GM12878 (cell line): Measurements from ENCODE around the gene C16orf95.

Experiments
- CHD4 ChIP-seq: fragments of 200-600 bp; sonication (generic); IDR thresholded peaks from 2 replicates; pipeline ENCODE4 v1.6.1; 2016; ENCODE audit warnings: mild to moderate bottlenecking
- EZH2 ChIP-seq: IDR thresholded peaks from 2 replicates; pipeline ENCODE4 v1.6.1; 2012; ENCODE audit warnings: low read depth, mild to moderate bottlenecking, control low read depth, inconsistent platforms, low read length, borderline replicate concordance; ENCODE audit not compliant: control insufficient read depth
- RAD21 ChIP-seq: IDR thresholded peaks from 2 replicates; pipeline ENCODE4 v1.6.1; 2011; ENCODE audit warnings: mild to moderate bottlenecking, low read depth, low read length, moderate library complexity; ENCODE audit not compliant: insufficient read depth
- SREBF1 ChIP-seq: IDR thresholded peaks from 2 replicates; pipeline ENCODE4 v1.6.1; 2012; ENCODE audit warnings: mild to moderate bottlenecking, low read length
- SREBF2 ChIP-seq: IDR thresholded peaks from 2 replicates; pipeline ENCODE4 v1.6.1; 2012; ENCODE audit warnings: mild to moderate bottlenecking, low read length
- ZSCAN29 ChIP-seq: fragments of 450-650 bp; IDR thresholded peaks from 2 replicates; pipeline ENCODE4 v1.6.1; 2017; ENCODE audit warnings: mild to moderate bottlenecking, moderate library complexity
- TF ChIP-seq, protein P1 (sequence below): fragments of 150-350 bp; IDR thresholded peaks from 2 replicates; pipeline ENCODE4 v1.6.1; 2014; ENCODE audit warnings: mild to moderate bottlenecking, low read depth, low read length
- TF ChIP-seq, protein P2 (sequence below), 3 experiments: IDR thresholded peaks in 2 of 3; conservative IDR thresholded peaks in 1 of 3; 2 replicates each; pipeline ENCODE4 v1.5.1; 2011; ENCODE audit warnings: low read depth in 3 of 3, low read length in 3 of 3, mild to moderate bottlenecking in 3 of 3, control low read depth in 2 of 3, moderate library complexity in 2 of 3, inconsistent platforms in 1 of 3, mixed read lengths in 1 of 3; ENCODE audit not compliant: control insufficient read depth in 2 of 3, insufficient read depth in 1 of 3; ENCODE audit errors: extremely low read depth in 1 of 3
- TF ChIP-seq, protein P3 (sequence below): fragments of 450-650 bp; IDR thresholded peaks from 2 replicates; pipeline ENCODE4 v1.6.1; 2017; ENCODE audit warnings: mild to moderate bottlenecking

DNA sequence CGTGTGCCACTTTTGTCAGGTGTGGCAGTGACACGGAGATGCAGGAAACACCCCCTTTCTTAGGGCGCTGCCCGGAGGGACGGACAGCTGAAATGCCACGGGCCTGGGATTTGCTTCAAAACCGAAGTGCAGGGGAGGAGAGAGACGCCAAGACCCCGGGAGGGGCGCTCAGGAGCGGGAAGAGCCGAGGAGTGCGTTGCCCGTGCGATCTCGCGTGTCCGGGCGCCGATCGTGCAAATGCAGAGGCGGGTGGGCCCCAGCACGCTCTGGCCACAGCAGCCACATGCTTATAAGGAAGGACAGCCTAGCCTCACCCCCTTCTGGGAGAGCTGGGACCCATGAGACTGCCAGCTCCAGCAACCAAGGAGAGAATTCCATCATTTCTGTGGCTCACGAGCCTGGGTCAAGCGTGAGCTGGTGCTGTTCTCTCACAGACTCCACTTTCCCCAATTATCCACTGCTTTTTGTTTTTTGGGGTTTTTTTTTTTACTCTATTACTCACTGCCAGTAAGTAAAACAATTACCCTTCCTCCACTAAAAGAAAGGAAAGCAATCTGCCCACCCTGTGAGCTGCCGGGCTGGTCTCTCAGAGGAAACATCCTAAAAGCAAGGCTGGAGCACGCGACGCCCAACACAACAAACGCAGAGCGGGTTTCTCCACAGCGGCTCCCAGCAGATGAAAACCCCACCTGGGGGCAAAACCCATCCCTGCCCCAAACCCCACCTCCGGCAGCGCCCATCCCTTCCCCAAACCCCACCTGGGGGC lies 27.2 kb upstream of the C16orf95 start:
- TF ChIP-seq, protein P1, sequence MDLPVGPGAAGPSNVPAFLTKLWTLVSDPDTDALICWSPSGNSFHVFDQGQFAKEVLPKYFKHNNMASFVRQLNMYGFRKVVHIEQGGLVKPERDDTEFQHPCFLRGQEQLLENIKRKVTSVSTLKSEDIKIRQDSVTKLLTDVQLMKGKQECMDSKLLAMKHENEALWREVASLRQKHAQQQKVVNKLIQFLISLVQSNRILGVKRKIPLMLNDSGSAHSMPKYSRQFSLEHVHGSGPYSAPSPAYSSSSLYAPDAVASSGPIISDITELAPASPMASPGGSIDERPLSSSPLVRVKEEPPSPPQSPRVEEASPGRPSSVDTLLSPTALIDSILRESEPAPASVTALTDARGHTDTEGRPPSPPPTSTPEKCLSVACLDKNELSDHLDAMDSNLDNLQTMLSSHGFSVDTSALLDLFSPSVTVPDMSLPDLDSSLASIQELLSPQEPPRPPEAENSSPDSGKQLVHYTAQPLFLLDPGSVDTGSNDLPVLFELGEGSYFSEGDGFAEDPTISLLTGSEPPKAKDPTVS: no peak
- TF ChIP-seq CHD4: no peak
- TF ChIP-seq, protein P2, sequence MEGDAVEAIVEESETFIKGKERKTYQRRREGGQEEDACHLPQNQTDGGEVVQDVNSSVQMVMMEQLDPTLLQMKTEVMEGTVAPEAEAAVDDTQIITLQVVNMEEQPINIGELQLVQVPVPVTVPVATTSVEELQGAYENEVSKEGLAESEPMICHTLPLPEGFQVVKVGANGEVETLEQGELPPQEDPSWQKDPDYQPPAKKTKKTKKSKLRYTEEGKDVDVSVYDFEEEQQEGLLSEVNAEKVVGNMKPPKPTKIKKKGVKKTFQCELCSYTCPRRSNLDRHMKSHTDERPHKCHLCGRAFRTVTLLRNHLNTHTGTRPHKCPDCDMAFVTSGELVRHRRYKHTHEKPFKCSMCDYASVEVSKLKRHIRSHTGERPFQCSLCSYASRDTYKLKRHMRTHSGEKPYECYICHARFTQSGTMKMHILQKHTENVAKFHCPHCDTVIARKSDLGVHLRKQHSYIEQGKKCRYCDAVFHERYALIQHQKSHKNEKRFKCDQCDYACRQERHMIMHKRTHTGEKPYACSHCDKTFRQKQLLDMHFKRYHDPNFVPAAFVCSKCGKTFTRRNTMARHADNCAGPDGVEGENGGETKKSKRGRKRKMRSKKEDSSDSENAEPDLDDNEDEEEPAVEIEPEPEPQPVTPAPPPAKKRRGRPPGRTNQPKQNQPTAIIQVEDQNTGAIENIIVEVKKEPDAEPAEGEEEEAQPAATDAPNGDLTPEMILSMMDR (IDR thresholded peaks at IDR 0.05 in 2 of 3, conservative IDR thresholded peaks at IDR 0.05 in 1 of 3; ENCODE audit: control insufficient read depth in 2 of 3, extremely low read depth in 1 of 3, insufficient read depth in 1 of 3, low read depth in 3 of 3, low read length in 3 of 3): no peak
- no peak for TF ChIP-seq ZSCAN29
- no peak for TF ChIP-seq EZH2
- TF ChIP-seq, protein P3, sequence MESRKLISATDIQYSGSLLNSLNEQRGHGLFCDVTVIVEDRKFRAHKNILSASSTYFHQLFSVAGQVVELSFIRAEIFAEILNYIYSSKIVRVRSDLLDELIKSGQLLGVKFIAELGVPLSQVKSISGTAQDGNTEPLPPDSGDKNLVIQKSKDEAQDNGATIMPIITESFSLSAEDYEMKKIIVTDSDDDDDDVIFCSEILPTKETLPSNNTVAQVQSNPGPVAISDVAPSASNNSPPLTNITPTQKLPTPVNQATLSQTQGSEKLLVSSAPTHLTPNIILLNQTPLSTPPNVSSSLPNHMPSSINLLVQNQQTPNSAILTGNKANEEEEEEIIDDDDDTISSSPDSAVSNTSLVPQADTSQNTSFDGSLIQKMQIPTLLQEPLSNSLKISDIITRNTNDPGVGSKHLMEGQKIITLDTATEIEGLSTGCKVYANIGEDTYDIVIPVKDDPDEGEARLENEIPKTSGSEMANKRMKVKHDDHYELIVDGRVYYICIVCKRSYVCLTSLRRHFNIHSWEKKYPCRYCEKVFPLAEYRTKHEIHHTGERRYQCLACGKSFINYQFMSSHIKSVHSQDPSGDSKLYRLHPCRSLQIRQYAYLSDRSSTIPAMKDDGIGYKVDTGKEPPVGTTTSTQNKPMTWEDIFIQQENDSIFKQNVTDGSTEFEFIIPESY: no peak
- no peak for TF ChIP-seq SREBF1
- no peak for TF ChIP-seq RAD21
- no peak for TF ChIP-seq SREBF2
